Neutrophil (primary cell): ENCODE data around the gene CNKSR3.

Source experiments
- H3K27ac ChIP-seq: fragments of 200-600 bp; sonication (generic); 2 replicates; pipeline ENCODE4 v1.5.1; 2016; ENCODE audit warnings: mild to moderate bottlenecking, moderate library complexity
- H3K27me3 ChIP-seq: fragments of 200-600 bp; sonication (generic); 2 replicates; pipeline ENCODE4 v1.6.0; 2016; ENCODE audit warnings: mild to moderate bottlenecking
- H3K36me3 ChIP-seq: fragments of 200-600 bp; sonication (generic); 2 replicates; pipeline ENCODE4 v1.5.1; 2017
- H3K4me1 ChIP-seq, 2 experiments: fragments of 200-600 bp in 1 of 2; sonication (generic) in 1 of 2; 1 replicate in 1 of 2; 2 replicates in 1 of 2; pipeline versions ENCODE4 v1.5.1 to v1.6.1; 2013 to 2016; ENCODE audit warnings: low read depth in 1 of 2, low read length in 1 of 2, mild to moderate bottlenecking in 1 of 2, moderate library complexity in 1 of 2; ENCODE audit not compliant: control insufficient read depth in 1 of 2, insufficient read depth in 1 of 2
- H3K4me3 ChIP-seq, 2 experiments: fragments of 200-600 bp in 1 of 2; sonication (generic) in 1 of 2; 1 replicate in 1 of 2; 2 replicates in 1 of 2; pipeline ENCODE4 v1.5.1; 2013 to 2016; ENCODE audit warnings: low read depth in 1 of 2, low read length in 1 of 2, mild to moderate bottlenecking in 1 of 2, moderate library complexity in 1 of 2
- H3K9me3 ChIP-seq: fragments of 200-600 bp; sonication (generic); 2 replicates; pipeline ENCODE4 v1.5.1; 2016
- TF ChIP-seq, protein P1 (sequence below): fragments of 200-600 bp; sonication (generic); IDR thresholded peaks from 2 replicates; pipeline ENCODE4 v1.5.1; 2016; ENCODE audit warnings: antibody characterized with exemption

CNKSR3 gene

DNA sequence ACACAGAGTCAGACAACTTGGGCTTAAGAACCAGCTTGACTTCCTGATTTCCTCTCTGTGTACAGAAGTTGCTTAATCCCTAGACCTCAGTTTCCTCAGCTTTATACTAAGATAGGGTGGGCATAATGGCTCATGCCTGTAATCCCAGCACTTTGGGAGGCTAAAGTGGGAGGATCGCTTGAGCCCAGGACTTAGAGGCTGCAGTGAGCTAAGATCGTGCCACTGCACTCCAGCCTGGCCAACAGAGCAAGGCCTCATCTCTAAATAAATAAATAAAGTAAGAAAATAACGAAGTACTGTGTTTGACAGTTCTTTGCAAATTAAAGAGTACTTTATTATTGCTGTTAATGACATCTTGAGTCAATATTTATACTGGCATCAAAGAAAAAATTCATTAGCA, 41.7 kb downstream of the CNKSR3 start:
- Histone ChIP-seq H3K27ac (no peak overlapping the region), H3K9me3 (no peaks in the 10 kb centered on the region), H3K4me1 (no peaks in the 10 kb centered on the region), H3K27me3 (no peaks in the 10 kb centered on the region), H3K4me3 (no peak overlapping the region), H3K36me3 (no peaks in the 10 kb centered on the region)
- TF ChIP-seq, protein P1, sequence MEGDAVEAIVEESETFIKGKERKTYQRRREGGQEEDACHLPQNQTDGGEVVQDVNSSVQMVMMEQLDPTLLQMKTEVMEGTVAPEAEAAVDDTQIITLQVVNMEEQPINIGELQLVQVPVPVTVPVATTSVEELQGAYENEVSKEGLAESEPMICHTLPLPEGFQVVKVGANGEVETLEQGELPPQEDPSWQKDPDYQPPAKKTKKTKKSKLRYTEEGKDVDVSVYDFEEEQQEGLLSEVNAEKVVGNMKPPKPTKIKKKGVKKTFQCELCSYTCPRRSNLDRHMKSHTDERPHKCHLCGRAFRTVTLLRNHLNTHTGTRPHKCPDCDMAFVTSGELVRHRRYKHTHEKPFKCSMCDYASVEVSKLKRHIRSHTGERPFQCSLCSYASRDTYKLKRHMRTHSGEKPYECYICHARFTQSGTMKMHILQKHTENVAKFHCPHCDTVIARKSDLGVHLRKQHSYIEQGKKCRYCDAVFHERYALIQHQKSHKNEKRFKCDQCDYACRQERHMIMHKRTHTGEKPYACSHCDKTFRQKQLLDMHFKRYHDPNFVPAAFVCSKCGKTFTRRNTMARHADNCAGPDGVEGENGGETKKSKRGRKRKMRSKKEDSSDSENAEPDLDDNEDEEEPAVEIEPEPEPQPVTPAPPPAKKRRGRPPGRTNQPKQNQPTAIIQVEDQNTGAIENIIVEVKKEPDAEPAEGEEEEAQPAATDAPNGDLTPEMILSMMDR, result no peak

DNA sequence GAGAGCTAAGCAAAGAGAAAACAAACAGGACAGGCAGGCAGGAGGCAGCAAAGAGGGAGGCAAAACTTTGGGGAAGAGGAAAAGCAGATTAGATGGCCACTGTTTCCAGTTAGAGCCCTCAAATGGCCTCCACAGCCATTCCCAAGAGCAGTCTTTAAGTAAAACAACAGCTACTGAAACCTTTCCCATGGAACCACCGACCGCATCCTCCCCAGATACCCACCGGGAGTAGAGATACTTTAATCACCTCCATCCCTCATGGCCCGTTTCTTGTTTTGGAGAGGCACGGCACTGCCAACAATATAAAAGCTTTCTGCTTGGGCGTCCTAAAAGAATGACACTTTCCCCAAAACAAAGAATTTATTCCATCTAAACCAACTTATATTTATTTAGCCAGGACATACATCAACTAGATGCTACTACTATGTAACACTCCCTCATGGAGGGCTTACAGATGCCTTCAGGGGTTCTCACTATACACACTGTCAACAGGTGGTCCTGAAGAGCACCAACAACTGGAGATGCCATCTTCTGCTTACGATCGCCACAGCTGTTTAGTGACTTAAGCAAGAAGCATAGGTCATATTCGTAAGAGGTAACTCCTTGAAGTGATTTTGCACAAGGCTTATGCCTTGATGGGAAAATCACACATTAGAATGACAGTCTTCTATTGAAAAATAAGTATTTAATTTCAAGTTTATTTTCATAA, 43.4 kb downstream of the CNKSR3 start:
- H3K4me3 ChIP-seq, result no peak overlapping the region
- no peak overlapping the region for H3K27ac ChIP-seq
- no peaks in the 10 kb centered on the region for H3K36me3 ChIP-seq
- H3K27me3 ChIP-seq, result no peaks in the 10 kb centered on the region
- TF ChIP-seq, protein P1, result no peak
- no peaks in the 10 kb centered on the region for H3K4me1 ChIP-seq
- no peaks in the 10 kb centered on the region for H3K9me3 ChIP-seq

DNA sequence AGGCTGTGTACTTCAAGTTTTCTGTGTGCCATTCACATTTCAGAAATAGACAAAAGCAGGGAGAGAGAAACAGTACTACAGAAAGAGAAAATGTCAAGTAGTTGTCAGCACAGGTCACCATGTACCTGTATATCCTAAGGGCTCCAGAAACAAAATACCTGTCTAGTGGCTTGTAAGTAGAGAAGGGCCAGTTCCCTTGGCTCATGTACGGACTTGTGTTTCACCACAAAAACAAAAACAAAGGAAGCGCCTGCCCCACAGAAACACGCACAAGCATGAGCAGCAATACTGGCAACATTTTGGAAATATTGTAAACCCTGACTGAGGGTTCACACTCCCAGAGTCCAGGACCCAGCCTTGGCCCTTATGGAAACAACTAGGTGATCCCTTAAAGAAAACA, 44.3 kb downstream of the CNKSR3 start:
- H3K4me3 ChIP-seq, result no peak overlapping the region
- H3K9me3 ChIP-seq, result no peaks in the 10 kb centered on the region
- no peaks in the 10 kb centered on the region for H3K36me3 ChIP-seq
- no peaks in the 10 kb centered on the region for H3K27me3 ChIP-seq
- H3K27ac ChIP-seq, result no peak overlapping the region
- TF ChIP-seq, protein P1, result no peak
- no peaks in the 10 kb centered on the region for H3K4me1 ChIP-seq

DNA sequence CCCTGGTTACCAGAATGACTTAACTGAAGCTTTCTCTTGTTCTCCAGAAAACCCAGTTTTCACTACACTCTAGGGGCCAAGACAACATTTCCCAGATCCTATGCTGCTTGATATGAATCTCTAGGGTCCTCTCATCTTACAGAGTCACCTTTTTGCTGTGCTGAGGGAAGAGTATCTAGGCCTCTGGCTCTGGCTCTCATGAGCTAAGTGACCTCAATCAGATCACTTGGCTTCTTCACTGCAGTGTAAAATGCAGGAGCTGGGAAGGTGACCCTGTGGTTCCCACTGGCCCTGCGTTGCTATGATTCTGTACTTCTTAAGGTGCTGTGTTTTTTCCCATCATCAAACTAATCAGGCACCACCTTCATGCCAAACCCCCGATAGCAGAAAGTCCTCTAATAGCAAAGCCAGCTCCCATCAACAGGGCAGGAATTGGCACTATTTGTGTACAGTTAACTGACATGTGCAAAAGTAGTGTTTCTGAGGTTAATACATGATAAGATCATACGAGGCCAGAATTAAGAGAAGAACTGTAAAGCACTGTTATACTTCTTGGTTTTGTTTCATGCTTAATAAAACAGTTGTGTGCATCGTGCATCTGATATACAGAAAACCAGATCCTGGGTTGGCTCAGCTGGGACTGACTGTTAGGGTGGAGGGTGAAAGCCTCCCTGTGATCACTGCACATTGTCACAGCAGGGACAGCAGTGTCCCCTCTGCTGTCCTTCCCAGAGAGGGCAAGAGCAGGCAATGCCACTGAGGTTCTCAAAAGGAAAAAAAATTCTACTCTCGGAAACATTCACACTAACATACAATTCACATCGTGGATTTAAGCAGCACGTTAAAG, 46.7 kb downstream of the CNKSR3 start:
- H3K4me1 ChIP-seq, result no peaks in the 10 kb centered on the region
- H3K36me3 ChIP-seq, result no peaks in the 10 kb centered on the region
- H3K27ac ChIP-seq, result no peak overlapping the region
- H3K9me3 ChIP-seq, result no peaks in the 10 kb centered on the region
- no peak overlapping the region for H3K4me3 ChIP-seq
- H3K27me3 ChIP-seq, result no peaks in the 10 kb centered on the region
- TF ChIP-seq, protein P1, result no peak

DNA sequence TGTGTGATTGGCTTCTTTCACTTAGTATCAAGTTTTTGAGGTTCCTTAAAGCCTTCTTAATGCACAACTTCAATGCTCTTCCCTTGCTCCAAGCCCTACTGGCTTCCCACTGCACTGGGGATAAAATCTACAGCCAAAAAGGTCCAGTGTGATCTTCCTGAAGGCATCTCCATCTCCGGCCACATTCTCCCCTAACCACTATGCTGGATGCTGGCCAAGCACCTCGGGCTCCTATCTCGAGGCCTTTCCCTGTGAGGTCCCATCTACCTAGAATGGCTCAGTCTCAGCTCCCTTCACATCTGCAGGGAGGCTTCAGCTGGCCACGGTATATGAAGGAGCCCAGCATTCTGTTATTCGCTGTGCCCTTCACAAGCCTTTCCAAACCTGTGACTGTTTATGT, 48.1 kb downstream of the CNKSR3 start:
- H3K27me3 ChIP-seq, result no peaks in the 10 kb centered on the region
- no peak overlapping the region for H3K27ac ChIP-seq
- no peaks in the 10 kb centered on the region for H3K36me3 ChIP-seq
- H3K4me1 ChIP-seq, result no peaks in the 10 kb centered on the region
- H3K4me3 ChIP-seq, result no peak overlapping the region
- no peaks in the 10 kb centered on the region for H3K9me3 ChIP-seq
- TF ChIP-seq, protein P1, result no peak
